Regular cardiac myocyte (primary cell): ENCODE results near the gene KIAA0513. TPM values are rescaled to one million over a fixed set of nuclear protein-coding genes. Genes with fewer than 3 reads are reported as not detected.

Source experiments
- total RNA-seq: library from RNA; depleted of rRNA; stranded (reverse); fragments of >200 nt; gene quantifications from 2 replicates; pipeline ENCODE4 v1.2.3, GENCODE V29; 2014

The KIAA0513 gene
- total RNA-seq: 8.8 and 11.6 TPM in 2 replicates

GRCh38 chr16:85027349-85027957 is at the start of gene KIAA0513:
TSS of gene KIAA0513 (plus strand) at chr16:85027795. CDS start at chr16:85067072, 39,277 bp downstream.

GRCh38 chr16:85010931-85011845 is 16.4 kb upstream of the KIAA0513 start, which contains the start of gene ZDHHC7:
TSS of gene ZDHHC7 (minus strand) at chr16:85011535. CDS start at chr16:84990618, 20,917 bp downstream.

DNA sequence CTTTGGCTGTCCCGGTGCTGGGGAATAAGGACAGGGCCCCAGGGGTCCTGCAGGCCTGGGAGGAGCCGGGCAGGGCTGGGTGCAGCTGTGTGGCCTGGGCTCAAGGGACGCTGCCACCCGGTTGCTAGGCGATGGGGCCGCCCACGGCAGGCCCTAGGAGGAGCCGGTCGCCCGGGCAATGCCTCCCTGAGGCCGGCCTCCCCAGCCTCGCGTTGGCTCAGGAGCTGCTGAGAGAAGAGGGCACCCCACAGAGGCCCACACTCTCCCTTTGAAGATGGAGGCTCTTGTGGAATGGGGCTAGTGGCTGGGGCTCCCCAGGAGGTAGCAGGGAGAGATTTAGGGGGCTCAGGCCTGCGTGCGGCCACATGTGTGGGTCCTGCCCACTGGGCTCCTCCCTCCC is 84.8 kb downstream of the KIAA0513 start, which contains the start of gene CIBAR2:
Gene CIBAR2, minus strand, starts transcription at position 109 of the 400 bp plus-strand sequence. CDS start 120 bp downstream, outside the sequence.

Other genes starting within 250 kb of the KIAA0513 start
- gene CRISPLD2, start 207.8 kb upstream of the KIAA0513 start, total RNA-seq: 3.3 and 14.1 TPM in 2 replicates
- 60.8 and 65.1 TPM in 2 replicates for gene ZDHHC7, start 16.3 kb upstream of the KIAA0513 start, total RNA-seq
- not detected in 2 replicates for gene CIBAR2, start 84.7 kb downstream of the KIAA0513 start, total RNA-seq